Neuronal stem cell (in vitro differentiated cells): ENCODE measurements around the gene TMEM108.
A peak's percentile ranks its signal among the peaks of the same experiment; 100 is the strongest.

ENCODE experiments used
- DNase-seq: peaks from one replicate; pipeline ENCODE4 v3.0.0-alpha.2; 2013; ENCODE audit warnings: low spot score
- H2AFZ ChIP-seq: one replicate; pipeline ENCODE4 v1.6.1; 2013; ENCODE audit warnings: mild to moderate bottlenecking, low read length, inconsistent platforms
- H2AK5ac ChIP-seq: 2 replicates; pipeline ENCODE4 v1.6.1; 2013; ENCODE audit warnings: low read depth, mild to moderate bottlenecking, inconsistent platforms, low read length, moderate library complexity, mixed read lengths
- H2BK120ac ChIP-seq: 2 replicates; pipeline ENCODE4 v1.6.1; 2013; ENCODE audit warnings: low read depth, mild to moderate bottlenecking, inconsistent platforms, low read length, moderate library complexity, mixed read lengths
- H2BK12ac ChIP-seq: one replicate; pipeline ENCODE4 v1.6.1; 2013; ENCODE audit warnings: low read length, inconsistent platforms
- H2BK15ac ChIP-seq: 2 replicates; pipeline ENCODE4 v1.6.1; 2013; ENCODE audit warnings: mild to moderate bottlenecking, low read length, inconsistent platforms, mixed read lengths
- H2BK5ac ChIP-seq: one replicate; pipeline ENCODE4 v1.6.1; 2013; ENCODE audit warnings: inconsistent platforms, mild to moderate bottlenecking, low read length, moderate library complexity
- H3K14ac ChIP-seq: one replicate; pipeline ENCODE4 v1.6.1; 2013; ENCODE audit warnings: low read length, inconsistent platforms
- H3K18ac ChIP-seq: 2 replicates; pipeline ENCODE4 v1.6.1; 2013; ENCODE audit warnings: low read length, inconsistent platforms
- H3K23ac ChIP-seq: 2 replicates; pipeline ENCODE4 v1.6.1; 2013; ENCODE audit warnings: low read depth, mild to moderate bottlenecking, mixed read lengths, low read length, inconsistent platforms; ENCODE audit not compliant: poor library complexity
- H3K27ac ChIP-seq: replicated peaks from 3 replicates; pipeline ENCODE4 v1.5.1; 2013; ENCODE audit warnings: low read length, inconsistent platforms
- H3K27me3 ChIP-seq, 3 experiments: 2 replicates each; pipeline ENCODE4 v1.6.1; 2013; ENCODE audit warnings: low read length in 3 of 3, mild to moderate bottlenecking in 2 of 3, inconsistent platforms in 1 of 3, low read depth in 1 of 3, mixed read lengths in 1 of 3, moderate library complexity in 1 of 3; ENCODE audit not compliant: control insufficient read depth in 3 of 3, insufficient read depth in 3 of 3
- H3K36me3 ChIP-seq, 2 donors: replicated peaks in 1 of 2; 2 replicates each; pipeline ENCODE4 v1.6.1; 2013; ENCODE audit warnings: low read length in 2 of 2; ENCODE audit not compliant: control insufficient read depth in 2 of 2, insufficient read depth in 2 of 2
- H3K4ac ChIP-seq: 2 replicates; pipeline ENCODE4 v1.6.1; 2013; ENCODE audit warnings: inconsistent platforms, mild to moderate bottlenecking, low read length, moderate library complexity
- H3K4me1 ChIP-seq, 2 donors: 1 replicate in 1 of 2; 2 replicates in 1 of 2; pipeline ENCODE4 v1.6.1; 2013; ENCODE audit warnings: low read length in 2 of 2, low read depth in 1 of 2; ENCODE audit not compliant: control insufficient read depth in 2 of 2, insufficient read depth in 1 of 2
- H3K4me2 ChIP-seq: one replicate; pipeline ENCODE4 v1.6.1; 2013; ENCODE audit warnings: mild to moderate bottlenecking, low read length, inconsistent platforms; ENCODE audit not compliant: insufficient read depth, poor library complexity, severe bottlenecking
- H3K4me3 ChIP-seq, 2 donors: 2 replicates each; pipeline ENCODE4 v1.5.1; 2013; ENCODE audit warnings: low read length in 2 of 2, mild to moderate bottlenecking in 2 of 2, inconsistent platforms in 1 of 2, moderate library complexity in 1 of 2
- H3K79me1 ChIP-seq: one replicate; pipeline ENCODE4 v1.6.1; 2013; ENCODE audit warnings: low read depth, mild to moderate bottlenecking, inconsistent platforms, low read length, moderate library complexity
- H3K9ac ChIP-seq: one replicate; pipeline ENCODE4 v1.6.1; 2013; ENCODE audit warnings: mild to moderate bottlenecking, low read depth, low read length, inconsistent platforms; ENCODE audit not compliant: poor library complexity
- H3K9me3 ChIP-seq, 2 donors: replicated peaks in 1 of 2; 2 replicates each; pipeline versions ENCODE3 to v1.6.1; 2013; ENCODE audit warnings: low read length in 2 of 2, mild to moderate bottlenecking in 2 of 2, inconsistent platforms in 1 of 2, low read depth in 1 of 2, mixed read lengths in 1 of 2, moderate library complexity in 1 of 2; ENCODE audit not compliant: control insufficient read depth in 2 of 2, insufficient read depth in 1 of 2
- H4K8ac ChIP-seq: one replicate; pipeline ENCODE4 v1.6.1; 2013; ENCODE audit warnings: low read depth, mild to moderate bottlenecking, inconsistent platforms, low read length, moderate library complexity
- H4K91ac ChIP-seq: one replicate; pipeline ENCODE4 v1.6.1; 2013; ENCODE audit warnings: low read length, low read depth, mild to moderate bottlenecking, inconsistent platforms; ENCODE audit not compliant: poor library complexity
- WGBS, 2 donors: extraction: QIAGEN DNeasy Blood & Tissue Kit; methylation state at CpG; one replicate each; pipeline ENCODE4 v1.1.7; 2013; ENCODE audit warnings: missing lambda C conversion rate in 2 of 2, mixed read lengths in 1 of 2; ENCODE audit not compliant: insufficient read length in 2 of 2, insufficient replicate concordance in 1 of 2; ENCODE audit errors: extremely low coverage in 2 of 2; 5-methylcytosine and 5-hydroxymethylcytosine counted together

The TMEM108 gene

GRCh38 chr3:133394561-133395311 lies 356.5 kb downstream of the TMEM108 start:
- no peaks in the 10 kb centered on the region for H3K79me1 ChIP-seq
- H3K4me3 ChIP-seq, result no peak overlapping the region
- H2BK12ac ChIP-seq, result no peak overlapping the region
- H3K36me3 ChIP-seq, result peaks cover 0 to 4% of the 10 kb centered on the region in 2 donors
- peaks cover 0 to 2% of the 10 kb centered on the region in 2 donors for H3K4me1 ChIP-seq
- H3K18ac ChIP-seq, result no peak overlapping the region
- no peaks in the 10 kb centered on the region for H3K27me3 ChIP-seq
- no peak overlapping the region for H4K91ac ChIP-seq
- H2BK15ac ChIP-seq, result no peak overlapping the region
- H3K14ac ChIP-seq, result no peak overlapping the region
- H3K4ac ChIP-seq, result no peak overlapping the region
- DNase-seq, result no peak
- no peak overlapping the region for H3K9ac ChIP-seq
- no peak overlapping the region for H4K8ac ChIP-seq
- H3K4me2 ChIP-seq, result no peak overlapping the region
- no CpG with 5 or more reads among the region's 1 CpG for WGBS, 2 donors
- H2AK5ac ChIP-seq, result no peak overlapping the region
- peaks cover 0 to 4% of the 10 kb centered on the region in 2 donors for H3K9me3 ChIP-seq
- no peak overlapping the region for H3K23ac ChIP-seq
- H2BK120ac ChIP-seq, result no peak overlapping the region
- no peak overlapping the region for H2BK5ac ChIP-seq
- H2AFZ ChIP-seq, result no peak overlapping the region
- no peak overlapping the region for H3K27ac ChIP-seq

- peaks cover 0 to 2% of the 10 kb centered on the region in 2 donors for H3K4me1 ChIP-seq
- no peak overlapping the region for H2AK5ac ChIP-seq
- no peak overlapping the region for H4K91ac ChIP-seq
- H4K8ac ChIP-seq, result no peak overlapping the region
- H3K27ac ChIP-seq, result no peak overlapping the region
- H2BK120ac ChIP-seq, result no peak overlapping the region
- H3K4me3 ChIP-seq, result no peak overlapping the region
- no CpG with 5 or more reads among the region's 10 CpGs for WGBS, 2 donors
- no peak overlapping the region for H3K4me2 ChIP-seq
- DNase-seq, result no peak
- H3K9ac ChIP-seq, result no peak overlapping the region
- H3K27me3 ChIP-seq, result no peaks in the 10 kb centered on the region
- no peak overlapping the region for H3K18ac ChIP-seq
- H3K79me1 ChIP-seq, result no peaks in the 10 kb centered on the region
- H3K36me3 ChIP-seq, result peaks cover 0 to 4% of the 10 kb centered on the region in 2 donors
- H2BK12ac ChIP-seq, result no peak overlapping the region
- no peak overlapping the region for H3K4ac ChIP-seq
- no peak overlapping the region for H2AFZ ChIP-seq
- H3K14ac ChIP-seq, result no peak overlapping the region
- H2BK15ac ChIP-seq, result no peak overlapping the region
- no peak overlapping the region for H3K23ac ChIP-seq
- H2BK5ac ChIP-seq, result no peak overlapping the region
- H3K9me3 ChIP-seq, result peaks cover 0 to 4% of the 10 kb centered on the region in 2 donors
Observed at GRCh38 chr3:133396906-133397305, 358.7 kb downstream of the TMEM108 start.

- no peaks in the 10 kb centered on the region for H3K36me3 ChIP-seq
- H3K79me1 ChIP-seq, result no peaks in the 10 kb centered on the region
- no peak within 1 kb of the TSS for H3K4ac ChIP-seq
- H2BK5ac ChIP-seq, result peak within 1 kb of the TSS; percentile 69
- H3K27me3 ChIP-seq, result no peaks in the 10 kb centered on the region
- no peak within 1 kb of the TSS for H2AFZ ChIP-seq
- WGBS, 2 donors, result no CpG with 5 or more reads among the region's 15 CpGs
- no peak within 1 kb of the TSS for H2BK120ac ChIP-seq
- H2BK12ac ChIP-seq, result peak within 1 kb of the TSS; percentile 80
- DNase-seq, result no peak
- peak within 1 kb of the TSS; percentile 61 for H4K91ac ChIP-seq
- peak within 1 kb of the TSS; percentile 35 for H3K9ac ChIP-seq
- peaks cover 5 to 16% of the 10 kb centered on the region in 2 donors for H3K4me1 ChIP-seq
- peak within 1 kb of the TSS; percentile 88 for H3K18ac ChIP-seq
- no peak within 1 kb of the TSS for H3K23ac ChIP-seq
- H3K4me3 ChIP-seq, result no peak within 1 kb of the TSS
- no peak within 1 kb of the TSS for H3K27ac ChIP-seq
- H2BK15ac ChIP-seq, result peak within 1 kb of the TSS; percentile 53
- H4K8ac ChIP-seq, result no peak within 1 kb of the TSS
- H3K9me3 ChIP-seq, result no peaks in the 10 kb centered on the region
- peak within 1 kb of the TSS; percentile 82 for H2AK5ac ChIP-seq
- H3K14ac ChIP-seq, result peak within 1 kb of the TSS; percentile 31
- H3K4me2 ChIP-seq, result no peak within 1 kb of the TSS
Observed at GRCh38 chr3:133400006-133400515, 361.9 kb downstream of the TMEM108 start, which contains the start of gene BFSP2. BFSP2 (plus strand) TSS chr3:133400056; CDS start chr3:133400084, 28 bp downstream.

- H2BK15ac ChIP-seq, result peak overlapping the region; percentile 31
- WGBS, 2 donors, result no CpG with 5 or more reads among the region's 2 CpGs
- H3K27me3 ChIP-seq, result no peaks in the 10 kb centered on the region
- H3K4me2 ChIP-seq, result no peak overlapping the region
- peak overlapping the region; percentile 47 for H2BK120ac ChIP-seq
- no peak overlapping the region for H3K23ac ChIP-seq
- no peak overlapping the region for H3K27ac ChIP-seq
- H3K4me1 ChIP-seq, result peaks cover 5 to 19% of the 10 kb centered on the region in 2 donors
- H2BK12ac ChIP-seq, result peak overlapping the region; percentile 47
- H3K9me3 ChIP-seq, result no peaks in the 10 kb centered on the region
- no peak overlapping the region for H2AK5ac ChIP-seq
- H2AFZ ChIP-seq, result no peak overlapping the region
- H3K36me3 ChIP-seq, result no peaks in the 10 kb centered on the region
- no peak overlapping the region for H3K4me3 ChIP-seq
- no peak overlapping the region for H4K91ac ChIP-seq
- DNase-seq, result no peak
- no peak overlapping the region for H3K4ac ChIP-seq
- H2BK5ac ChIP-seq, result no peak overlapping the region
- H3K14ac ChIP-seq, result no peak overlapping the region
- peak overlapping the region; percentile 89 for H3K18ac ChIP-seq
- H3K9ac ChIP-seq, result no peak overlapping the region
- no peaks in the 10 kb centered on the region for H3K79me1 ChIP-seq
- no peak overlapping the region for H4K8ac ChIP-seq
Observed at GRCh38 chr3:133401374-133402135, 363.4 kb downstream of the TMEM108 start.
